Stimulated activated CD4-positive, alpha-beta T cell treated with anti-CD3 and anti-CD28 coated beads, TNF-alpha, amount 100 ng/mL, for 1 hour (primary cell): ENCODE data around the gene GOLGA6L22.
A peak's percentile ranks its signal among the peaks of the same experiment; 100 is the strongest.
"Not testable (repeated sequence)": the region's sequence is repeated elsewhere in the genome, so short reads cannot be mapped to it uniquely, and the experiment has no call there.

Source experiments
- DNase-seq, 3 donors: peaks; one replicate each; pipeline ENCODE4 v3.0.0-alpha.2; 2020; ENCODE audit warnings: low read depth in 3 of 3, low spot score in 1 of 3

Gene GOLGA6L22, protein sequence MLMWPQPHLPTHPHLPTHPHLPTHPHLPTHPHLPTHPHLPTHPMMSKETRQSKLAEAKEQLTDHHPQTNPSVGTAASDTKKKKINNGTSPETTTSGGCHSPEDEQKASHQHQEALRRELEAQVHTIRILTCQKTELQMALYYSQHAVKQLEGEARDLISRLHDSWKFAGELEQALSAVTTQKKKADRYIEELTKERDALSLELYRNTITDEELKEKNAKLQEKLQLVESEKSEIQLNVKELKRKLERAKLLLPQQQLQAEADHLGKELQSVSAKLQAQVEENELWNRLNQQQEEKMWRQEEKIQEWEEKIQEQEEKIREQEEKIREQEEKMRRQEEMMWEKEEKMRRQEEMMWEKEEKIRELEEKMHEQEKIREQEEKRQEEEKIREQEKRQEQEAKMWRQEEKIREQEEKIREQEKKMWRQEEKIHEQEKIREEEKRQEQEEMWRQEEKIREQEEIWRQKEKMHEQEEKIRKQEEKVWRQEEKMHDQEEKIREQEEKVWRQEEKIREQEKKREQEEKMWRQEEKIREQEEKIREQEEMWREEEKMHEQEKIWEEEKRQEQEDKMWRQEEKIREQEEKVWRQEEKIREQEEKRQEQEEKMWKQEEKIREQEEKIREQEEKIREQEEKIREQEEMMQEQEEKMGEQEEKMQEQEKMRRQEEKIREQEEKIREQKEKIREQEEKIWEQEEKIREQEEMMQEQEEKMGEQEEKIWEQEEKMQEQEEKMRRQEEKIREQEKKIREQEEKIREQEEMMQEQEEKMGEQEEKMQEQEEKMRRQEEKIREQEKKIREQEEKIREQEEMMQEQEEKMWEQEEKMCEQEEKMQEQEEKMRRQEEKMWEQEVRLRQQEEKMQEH

GRCh38 chr15:22458603-22459002 lies at the start of gene GOLGA6L22:
Gene GOLGA6L22, plus strand, starts transcription at chr15:22458903. Its CDS starts 91 bp downstream, at chr15:22458994.
- DNase-seq = not testable (repeated sequence)

GRCh38 chr15:22417288-22417687 lies 41.4 kb upstream of the GOLGA6L22 start:
- DNase-seq = not testable (repeated sequence)

GRCh38 chr15:22417795-22418194 lies 40.9 kb upstream of the GOLGA6L22 start:
- DNase-seq = not testable (repeated sequence)

DNA sequence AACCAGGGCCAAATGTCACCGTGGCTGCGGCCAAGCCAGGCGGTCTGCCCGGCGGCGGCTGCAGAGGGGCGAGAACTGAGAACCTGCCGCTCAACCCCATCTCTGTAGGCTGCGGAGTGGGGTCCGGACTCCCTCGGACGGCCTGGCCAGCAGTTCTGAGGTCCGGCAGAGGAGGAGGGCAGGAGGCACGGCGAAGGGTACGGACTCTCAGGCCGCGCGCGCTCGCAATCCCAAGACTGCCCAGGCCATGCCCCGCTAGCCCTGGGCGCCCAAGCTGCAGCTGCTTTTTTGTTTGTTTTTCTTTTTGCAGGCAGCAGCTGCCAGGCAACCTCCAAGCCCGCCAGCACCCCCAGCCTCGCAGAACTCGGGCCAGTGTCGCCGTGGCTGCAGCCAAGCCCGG lies 40.5 kb upstream of the GOLGA6L22 start:
- DNase-seq = not testable (repeated sequence)

GRCh38 chr15:22418666-22419065 lies 40.0 kb upstream of the GOLGA6L22 start:
- DNase-seq = not testable (repeated sequence)

DNA sequence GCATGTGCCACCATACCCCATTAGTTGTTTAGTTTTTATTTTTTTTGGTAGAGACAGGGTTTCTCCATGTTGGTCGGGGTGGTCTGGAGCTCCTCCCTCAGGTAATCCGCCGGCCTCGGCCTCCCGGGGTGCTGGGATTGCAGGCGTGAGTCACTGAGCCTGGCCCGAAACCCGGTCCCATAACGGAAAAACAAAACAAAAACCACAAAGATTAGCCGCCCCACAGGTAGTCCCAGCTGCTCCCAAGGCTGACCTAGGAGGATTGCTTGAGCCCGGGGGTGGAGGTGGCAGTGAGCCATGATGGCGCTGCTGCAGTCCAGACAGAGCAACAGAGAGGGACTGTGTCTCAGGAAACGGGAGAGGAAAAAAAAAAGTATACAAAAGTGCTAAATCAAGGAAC lies 38.4 kb upstream of the GOLGA6L22 start:
- not testable (repeated sequence) for DNase-seq

DNA sequence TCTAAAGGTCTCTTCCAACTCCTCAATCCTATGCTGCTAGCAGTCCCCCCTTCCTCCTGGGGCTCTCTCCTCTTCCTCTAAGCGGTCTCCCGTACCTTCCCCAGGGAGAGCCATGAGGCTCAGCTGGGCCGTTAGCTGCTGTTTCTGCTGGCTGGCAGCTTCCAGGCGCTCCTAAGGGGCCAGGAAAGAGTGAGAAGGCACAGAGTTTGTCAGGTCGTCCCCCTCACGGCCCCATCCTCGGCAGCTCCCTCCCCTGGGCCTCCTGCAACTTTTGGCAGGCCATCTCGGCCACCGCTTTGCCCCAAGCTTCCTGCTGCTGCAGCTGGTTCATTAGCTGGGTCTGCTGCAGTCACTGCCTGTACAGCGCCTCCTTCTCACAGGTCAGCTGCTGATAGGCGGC lies 29.3 kb upstream of the GOLGA6L22 start:
- DNase-seq = not testable (repeated sequence)

DNA sequence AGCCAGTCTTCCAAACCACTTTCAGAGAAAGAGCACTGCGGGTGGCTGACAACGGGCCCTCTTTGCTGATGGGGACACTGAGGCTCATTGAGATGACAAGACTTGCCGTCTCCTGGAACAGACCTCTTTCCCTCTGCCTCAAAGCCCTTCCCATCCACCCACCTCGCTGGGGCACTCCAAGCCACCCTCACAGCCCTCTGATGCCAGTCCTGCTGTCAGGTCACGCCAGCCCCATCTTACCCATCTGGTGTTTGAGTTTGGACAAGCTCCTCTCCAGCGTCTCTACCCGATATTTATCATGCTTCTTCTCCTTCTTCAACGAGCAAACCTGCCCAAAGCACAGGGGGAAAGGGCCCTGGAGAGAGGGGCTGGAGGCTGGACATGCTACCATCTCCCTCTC lies 27.0 kb upstream of the GOLGA6L22 start:
- DNase-seq = not testable (repeated sequence)

GRCh38 chr15:22494490-22495113 lies 35.9 kb downstream of the GOLGA6L22 start:
- DNase-seq = peak in 2 of 3 donors; percentile 0 to 1

GRCh38 chr15:22497200-22497599 lies 38.5 kb downstream of the GOLGA6L22 start:
- not testable (repeated sequence) for DNase-seq

DNA sequence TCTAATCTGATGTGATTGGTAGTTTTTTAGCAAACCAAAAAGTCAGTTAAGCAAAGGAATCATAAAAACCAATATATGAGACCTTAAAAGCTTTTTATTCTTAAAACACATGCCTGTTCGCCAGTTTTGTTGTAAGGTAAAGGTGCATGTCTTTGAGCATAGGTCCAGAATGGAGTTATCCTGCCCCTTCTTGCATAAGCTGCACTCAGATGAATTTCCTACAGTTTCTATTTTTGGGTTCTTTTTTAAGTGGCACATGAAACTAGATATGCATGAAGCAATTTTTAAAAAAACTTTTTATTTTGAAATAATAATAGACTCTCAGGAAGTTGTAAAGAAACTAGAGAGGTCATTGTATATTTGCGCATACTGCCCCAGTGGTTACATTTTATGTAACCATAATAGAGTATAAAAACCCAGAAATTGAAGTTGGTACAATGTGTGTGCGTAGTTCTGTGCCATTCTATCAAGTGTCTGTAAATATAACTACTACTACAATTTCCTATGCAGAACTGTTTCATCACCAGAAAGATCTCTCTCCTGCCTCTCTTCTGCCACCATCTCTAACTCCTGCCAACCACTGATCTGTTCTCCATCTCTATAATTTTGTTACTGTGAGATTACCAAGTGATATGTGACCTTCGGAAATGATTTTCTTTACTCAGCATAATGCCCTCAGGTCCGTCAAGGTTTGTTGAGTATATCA lies 39.7 kb downstream of the GOLGA6L22 start:
- DNase-seq = not testable (repeated sequence)

DNA sequence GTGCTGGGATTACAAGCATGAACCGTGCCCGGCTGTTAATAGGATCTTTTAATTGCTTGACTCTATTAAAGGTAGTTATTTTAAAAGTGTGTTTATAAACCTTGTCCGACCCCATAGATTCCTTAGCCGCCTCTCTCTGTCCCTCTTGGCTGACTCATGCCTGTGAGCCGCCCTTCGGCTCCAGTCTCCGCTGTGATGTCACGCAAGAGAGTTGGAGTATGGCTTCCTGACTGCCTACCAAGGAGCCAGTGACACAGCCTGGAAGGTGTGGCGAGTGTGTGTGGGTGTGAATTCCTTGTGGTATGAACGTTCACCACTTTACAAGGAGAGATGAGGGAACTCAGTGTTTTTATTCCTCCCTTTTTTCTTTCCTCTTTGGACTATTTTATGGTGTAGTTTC lies 43.6 kb downstream of the GOLGA6L22 start:
- DNase-seq = not testable (repeated sequence)

GRCh38 chr15:22506959-22507358 lies 48.3 kb downstream of the GOLGA6L22 start:
- not testable (repeated sequence) for DNase-seq

DNA sequence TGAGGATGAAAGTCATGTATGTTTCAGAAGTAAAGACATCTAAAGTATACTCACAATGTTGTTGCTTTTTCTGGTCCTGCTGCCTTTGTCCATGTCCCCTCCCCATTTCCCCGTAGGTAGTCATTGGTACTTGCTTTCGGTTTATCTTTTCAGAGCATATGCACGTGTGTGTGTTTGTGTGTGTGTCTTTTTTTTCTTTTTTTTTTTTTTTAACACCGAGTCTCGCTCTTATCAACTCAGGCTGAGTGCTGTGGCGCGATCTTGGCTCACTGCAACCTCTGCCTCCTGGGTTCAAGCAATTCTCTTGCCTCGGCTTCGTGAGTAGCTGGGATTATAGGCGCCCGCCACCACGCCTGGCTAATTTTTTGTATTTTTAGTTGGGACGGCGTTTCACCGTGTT lies 57.4 kb downstream of the GOLGA6L22 start:
- DNase-seq = not testable (repeated sequence)
